Aorta (tissue), 5 donors: ENCODE results near the gene MYBPC1. TPM values are rescaled to one million over a fixed set of nuclear protein-coding genes. Genes with fewer than 3 reads are reported as not detected.

Experiments used
- ATAC-seq: fragments of 200-7000 bp; cut with Tn5 transposase; one replicate; pipeline ENCODE4 v1.9.1; 2022; ENCODE audit warnings: moderate library complexity; ENCODE audit not compliant: low FRiP score
- DNase-seq, 2 donors: peaks; one replicate each; pipeline ENCODE4 v3.0.0-alpha.2; 2020
- H3K27ac ChIP-seq, 2 donors: one replicate each; pipeline ENCODE4 v1.5.1; 2013; ENCODE audit warnings: low read length in 2 of 2, mild to moderate bottlenecking in 2 of 2, moderate library complexity in 2 of 2, control low read depth in 1 of 2, inconsistent platforms in 1 of 2, low read depth in 1 of 2
- H3K27me3 ChIP-seq, 2 donors: one replicate each; pipeline ENCODE4 v1.6.1; 2013; ENCODE audit warnings: control low read depth in 1 of 2, low read length in 1 of 2, mild to moderate bottlenecking in 1 of 2, moderate library complexity in 1 of 2; ENCODE audit not compliant: insufficient read depth in 2 of 2, control insufficient read depth in 1 of 2
- H3K36me3 ChIP-seq, 2 donors: one replicate each; pipeline ENCODE4 v1.6.1; 2013; ENCODE audit warnings: control low read depth in 1 of 2, low read length in 1 of 2, mild to moderate bottlenecking in 1 of 2; ENCODE audit not compliant: insufficient read depth in 2 of 2, control insufficient read depth in 1 of 2
- H3K4me1 ChIP-seq, 2 donors: one replicate each; pipeline ENCODE4 v1.6.1; 2013; ENCODE audit warnings: low read length in 2 of 2, control low read depth in 1 of 2, mild to moderate bottlenecking in 1 of 2, moderate library complexity in 1 of 2; ENCODE audit not compliant: insufficient read depth in 2 of 2, control insufficient read depth in 1 of 2
- H3K4me3 ChIP-seq, 2 donors: one replicate each; pipeline ENCODE4 v1.5.1; 2013; ENCODE audit warnings: low read length in 2 of 2, control low read depth in 1 of 2, mild to moderate bottlenecking in 1 of 2
- H3K9me3 ChIP-seq: one replicate; pipeline ENCODE4 v1.6.1; 2013; ENCODE audit warnings: mild to moderate bottlenecking, low read length; ENCODE audit not compliant: control insufficient read depth
- WGBS, 2 donors: extraction: QIAGEN DNeasy Blood & Tissue Kit; methylation state at CpG; one replicate each; pipeline ENCODE4 v1.1.7; 2013; 5-methylcytosine and 5-hydroxymethylcytosine counted together
- intact Hi-C, 2 donors: fragments of 100-400 bp; cut with DNase I; formaldehyde crosslinking; loops; one replicate each; pipeline versions ENCODE4 v1.14.2 to v1.15.0; 2022
- polyA plus RNA-seq, 2 donors: library from polyadenylated mRNA; stranded (reverse); fragments of 200-250 nt; gene quantifications; one replicate each; pipeline ENCODE4 v1.2.3, GENCODE V29; 2013
- total RNA-seq, 2 donors: library from RNA; stranded (reverse); fragmentation: NEBNext Ultra II Directional; extraction: Animal tissue kit (Norgen Biotek cat#: 25700); gene quantifications; one replicate each; pipeline ENCODE4 v1.2.1, GENCODE V29; 2021
- donor health status: healthy with polysubstance abuse.
- donor health status: Bipolar disorder and iron deficiency.
- donor health status: DM: no; HTN: no; CAD: no.
- donor health status: DM: no; HTN: no; CAD: no.
- donor health status: DM: yes; HTN: yes; CAD: no.

MYBPC1 gene
- total and polyA plus RNA-seq, 4 donors = 0.36 TPM; not detected in 3

- Histone ChIP-seq H3K27ac (no peak overlapping the region), H3K4me3 (no peak overlapping the region), H3K27me3 (no peaks in the 10 kb centered on the region), H3K9me3 (no peaks in the 10 kb centered on the region), H3K4me1 (peaks cover 0 to 2% of the 10 kb centered on the region in 2 donors), H3K36me3 (no peaks in the 10 kb centered on the region)
- WGBS, 2 donors = 88 to 91% methylated on average over 2 of the region's 2 CpGs
- intact Hi-C loops = no loop called here
- ATAC-seq (no peak), DNase-seq (no peak)
Measured at GRCh38 chr12:101713930-101714329, 119.2 kb downstream of the MYBPC1 start.

- H3K4me3 ChIP-seq = no peak overlapping the region
- ATAC-seq (no peak), DNase-seq (no peak)
- intact Hi-C loops = no loop called here
- no peaks in the 10 kb centered on the region for H3K9me3 ChIP-seq
- H3K27me3 ChIP-seq = no peaks in the 10 kb centered on the region
- no peaks in the 10 kb centered on the region for H3K36me3 ChIP-seq
- H3K4me1 ChIP-seq = peaks cover 0 to 2% of the 10 kb centered on the region in 2 donors
- no peak overlapping the region for H3K27ac ChIP-seq
- WGBS, 2 donors = 89 to 92% methylated on average over 3 of the region's 3 CpGs
Measured at GRCh38 chr12:101714877-101715444, 120.2 kb downstream of the MYBPC1 start.

GRCh38 chr12:101719566-101719965 is 124.8 kb downstream of the MYBPC1 start:
- no peaks in the 10 kb centered on the region for H3K9me3 ChIP-seq
- no peaks in the 10 kb centered on the region for H3K4me1 ChIP-seq
- no peaks in the 10 kb centered on the region for H3K36me3 ChIP-seq
- H3K4me3 ChIP-seq = no peak overlapping the region
- DNase-seq (no peak), ATAC-seq (no peak)
- no peaks in the 10 kb centered on the region for H3K27me3 ChIP-seq
- no peak overlapping the region for H3K27ac ChIP-seq
- intact Hi-C loops = no loop called here

- H3K36me3 ChIP-seq = no peaks in the 10 kb centered on the region
- DNase-seq = no peak
- no peak for ATAC-seq
- no peaks in the 10 kb centered on the region for H3K4me1 ChIP-seq
- H3K9me3 ChIP-seq = no peaks in the 10 kb centered on the region
- intact Hi-C loops = no loop called here
- no peak overlapping the region for H3K27ac ChIP-seq
- H3K27me3 ChIP-seq = no peaks in the 10 kb centered on the region
- H3K4me3 ChIP-seq = no peak overlapping the region
Measured at GRCh38 chr12:101720118-101720517, 125.3 kb downstream of the MYBPC1 start.

- Histone ChIP-seq H3K27ac (no peak overlapping the region), H3K4me1 (no peaks in the 10 kb centered on the region), H3K9me3 (no peaks in the 10 kb centered on the region), H3K36me3 (no peaks in the 10 kb centered on the region), H3K4me3 (no peak overlapping the region), H3K27me3 (no peaks in the 10 kb centered on the region)
- ATAC-seq = no peak
- DNase-seq = no peak
- intact Hi-C loops = no loop called here
- WGBS, 2 donors = 94 to 99% methylated on average over 4 of the region's 4 CpGs
Measured at GRCh38 chr12:101722392-101722791, 127.6 kb downstream of the MYBPC1 start.

GRCh38 chr12:101727098-101727497 is 132.3 kb downstream of the MYBPC1 start:
- Histone ChIP-seq H3K4me1 (no peaks in the 10 kb centered on the region), H3K27ac (no peak overlapping the region), H3K36me3 (no peaks in the 10 kb centered on the region), H3K9me3 (no peaks in the 10 kb centered on the region), H3K27me3 (no peaks in the 10 kb centered on the region), H3K4me3 (no peak overlapping the region)
- intact Hi-C loops = no loop called here
- DNase-seq (no peak), ATAC-seq (no peak)

GRCh38 chr12:101729842-101730241 is 135.1 kb downstream of the MYBPC1 start:
- Histone ChIP-seq H3K9me3 (no peaks in the 10 kb centered on the region), H3K4me3 (no peak overlapping the region), H3K27me3 (no peaks in the 10 kb centered on the region), H3K27ac (no peak overlapping the region), H3K36me3 (no peaks in the 10 kb centered on the region), H3K4me1 (no peaks in the 10 kb centered on the region)
- intact Hi-C loops = no loop called here
- ATAC-seq (no peak), DNase-seq (no peak)

GRCh38 chr12:101732318-101732717 is 137.5 kb downstream of the MYBPC1 start:
- Histone ChIP-seq H3K4me1 (no peaks in the 10 kb centered on the region), H3K4me3 (no peak overlapping the region), H3K27me3 (no peaks in the 10 kb centered on the region), H3K36me3 (no peaks in the 10 kb centered on the region), H3K27ac (no peak overlapping the region), H3K9me3 (no peaks in the 10 kb centered on the region)
- ATAC-seq = no peak
- intact Hi-C loops = no loop called here
- no peak for DNase-seq
- 95 to 100% methylated on average over 1 of the region's 1 CpG for WGBS, 2 donors

GRCh38 chr12:101733166-101733565 is 138.4 kb downstream of the MYBPC1 start:
- 65 to 72% methylated on average over 2 of the region's 2 CpGs for WGBS, 2 donors
- Histone ChIP-seq H3K27me3 (no peaks in the 10 kb centered on the region), H3K36me3 (no peaks in the 10 kb centered on the region)

More at GRCh38 chr12:101733166-101733565, 138.4 kb downstream of the MYBPC1 start:
- ATAC-seq (no peak), DNase-seq (no peak)
- no peaks in the 10 kb centered on the region for H3K9me3 ChIP-seq
- no peak overlapping the region for H3K27ac ChIP-seq
- intact Hi-C loops = no loop called here
- H3K4me1 ChIP-seq = no peaks in the 10 kb centered on the region
- H3K4me3 ChIP-seq = no peak overlapping the region
